HepG2 (cell line): ENCODE data around the gene TMEM45A. TPM values are rescaled to one million over a fixed set of nuclear protein-coding genes. Genes with fewer than 3 reads are reported as not detected.

Experiments
- ATAC-seq: fragments of 200-7000 bp; cut with Tn5 transposase; 3 replicates; pipeline ENCODE4 v1.9.1; 2020; ENCODE audit warnings: mild to moderate bottlenecking, moderate library complexity
- BruUV-seq: library from RNA; stranded (reverse); fragments of 400-500 nt; replicated peaks from 2 replicates; lab custom pipeline; 2021; lab: Mats Ljungman, UMichigan
- CTCF ChIA-PET: fragments of 300-600 bp; formaldehyde crosslinking; extraction: SDS; loops from one replicate; lab custom pipeline; 2021; ENCODE audit warnings: low total read pairs, inconsistent platforms, low intra/inter-chr PET ratio; lab: Yijun Ruan, JAX
- POLR2A ChIA-PET: fragments of 350-600 bp; sonication (Branson Sonifier 250); formaldehyde crosslinking; loops from one replicate; lab custom pipeline; 2020; ENCODE audit warnings: antibody characterized with exemption, inconsistent platforms; lab: Yijun Ruan, JAX
- DNase-seq: peaks from one replicate; pipeline ENCODE4 v3.0.0-alpha.2; 2015; ENCODE audit warnings: low spot score
- FAIRE-seq: peaks from 3 replicates; lab custom pipeline; 2011; peaks lifted over from hg19 to GRCh38; lab: Jason Lieb, UNC
- H2AFZ ChIP-seq: one replicate; pipeline ENCODE4 v1.6.1; 2011; ENCODE audit warnings: low read length, inconsistent platforms
- H3K27ac ChIP-seq: fragments of 300-600 bp; 3 replicates; pipeline ENCODE4 v1.8.0; 2011; ENCODE audit warnings: mixed run types, mild to moderate bottlenecking, mixed read lengths, low read length, inconsistent platforms; ENCODE audit not compliant: insufficient read depth; ENCODE audit errors: extremely low read length
- H3K27me3 ChIP-seq, 2 experiments: fragments of 200-600 bp in 1 of 2; 2 replicates in 1 of 2; 3 replicates in 1 of 2; pipeline versions ENCODE4 v1.6.0 to v1.8.0; 2011; ENCODE audit warnings: low read length in 2 of 2, mild to moderate bottlenecking in 2 of 2, moderate library complexity in 2 of 2, inconsistent platforms in 1 of 2; ENCODE audit not compliant: insufficient read depth in 2 of 2, control insufficient read depth in 1 of 2
- H3K36me3 ChIP-seq, 2 experiments: fragments of 200-600 bp in 1 of 2; replicated peaks in 1 of 2; 2 replicates in 1 of 2; 3 replicates in 1 of 2; pipeline versions ENCODE4 v1.5.1 to v1.8.0; 2011; ENCODE audit warnings: low read length in 2 of 2, inconsistent platforms in 1 of 2; ENCODE audit not compliant: insufficient read depth in 2 of 2, control insufficient read depth in 1 of 2
- H3K4me1 ChIP-seq: 2 replicates; pipeline ENCODE4 v1.5.1; 2012; ENCODE audit warnings: low read length, inconsistent platforms; ENCODE audit not compliant: insufficient read depth
- H3K4me2 ChIP-seq: 2 replicates; pipeline ENCODE4 v1.6.0; 2011; ENCODE audit warnings: low read depth, low read length, inconsistent platforms
- H3K4me3 ChIP-seq, 3 experiments: fragments of 200-600 bp in 1 of 3; sonication (generic), shearing (Covaris generic) in 1 of 3; replicated peaks in 1 of 3; 2 replicates each; pipeline ENCODE4 v1.5.1; 2011 to 2016; ENCODE audit warnings: low read length in 3 of 3, inconsistent platforms in 2 of 3, low read depth in 2 of 3, mild to moderate bottlenecking in 2 of 3, control low read depth in 1 of 3, mixed read lengths in 1 of 3; ENCODE audit not compliant: insufficient read depth in 1 of 3
- H3K79me2 ChIP-seq: one replicate; pipeline ENCODE4 v1.6.1; 2011; ENCODE audit warnings: low read length, inconsistent platforms; ENCODE audit not compliant: insufficient read depth
- H3K9ac ChIP-seq: 2 replicates; pipeline ENCODE4 v1.6.0; 2011; ENCODE audit warnings: mild to moderate bottlenecking, low read depth, low read length, inconsistent platforms; ENCODE audit not compliant: insufficient read depth
- H3K9me3 ChIP-seq: 2 replicates; pipeline ENCODE4 v1.5.1; 2012; ENCODE audit warnings: mild to moderate bottlenecking, low read length
- H4K20me1 ChIP-seq: 2 replicates; pipeline ENCODE4 v1.6.0; 2011; ENCODE audit warnings: inconsistent platforms, mild to moderate bottlenecking, low read length, moderate library complexity; ENCODE audit not compliant: insufficient read depth
- FOSL2 ChIP-seq: sonication (generic); formaldehyde crosslinking; IDR thresholded peaks from 2 replicates; pipeline ENCODE4 v1.4.0; 2020; ENCODE audit warnings: missing genetic modification reagents
- FOXP1 ChIP-seq, 2 experiments: fragments of 450-650 bp in 1 of 2; IDR thresholded peaks; 2 replicates each; pipeline ENCODE4 v1.6.1; 2017 to 2018; ENCODE audit warnings: antibody characterized with exemption in 1 of 2
- ZBTB26 ChIP-seq: IDR thresholded peaks from 2 replicates; pipeline ENCODE4 v1.6.1; 2016; ENCODE audit warnings: missing compliant biosample characterization, missing genetic modification reagents, borderline replicate concordance
- ZKSCAN1 ChIP-seq: fragments of 150-350 bp; IDR thresholded peaks from 2 replicates; pipeline ENCODE4 v1.6.1; 2014; ENCODE audit warnings: low read length
- WGBS: methylation state at CpG from one replicate; pipeline ENCODE4 v1.1.6; 2017; ENCODE audit warnings: low lambda C conversion rate; 5-methylcytosine and 5-hydroxymethylcytosine counted together
- in situ Hi-C: cut with HindIII; loops from 2 replicates; pipeline ENCODE4 v1.10.0; 2017; ENCODE audit warnings: low pct_unique_long_range_greater_than_20kb; ENCODE audit not compliant: extremely low pct_ligation_motif_present
- intact Hi-C: fragments of 100-400 bp; cut with micrococcal nuclease; formaldehyde crosslinking; loops from one replicate; pipeline ENCODE4 v1.10.0; 2022; ENCODE audit not compliant: unreplicated experiment
- polyA plus RNA-seq, 8 experiments: library from polyadenylated mRNA; depleted of rRNA in 3 of 8; stranded (reverse) in 7 of 8; unstranded in 1 of 8; fragments of >200 nt; fragmentation: Illumina TruSeq in 4 of 8; extraction: Trizol in 4 of 8; gene quantifications; 2 replicates each; pipeline versions ENCODE4 v1.2.1 to v1.2.3, GENCODE V29; 2011 to 2016; ENCODE audit warnings: low read depth in 4 of 8, missing spikeins in 1 of 8, mixed read lengths in 1 of 8; ENCODE audit not compliant: insufficient read depth in 1 of 8
- total RNA-seq, 5 experiments: library from RNA; depleted of rRNA; stranded (reverse); fragments of >200 nt; fragmentation: Illumina TruSeq; extraction: Trizol; gene quantifications; 2 replicates each; pipeline ENCODE4 v1.2.3, GENCODE V29; 2016; ENCODE audit warnings: low read depth in 1 of 5
- TF ChIP-seq, protein P1 (sequence below): sonication (generic); formaldehyde crosslinking; IDR thresholded peaks from 2 replicates; pipeline ENCODE4 v1.4.0; 2020; ENCODE audit warnings: missing genetic modification reagents

Gene TMEM45A
- total and polyA plus RNA-seq, 2 of the 13 experiments (the other 11 are each of a cell fraction or from before 2014, with no cell fraction given) = 14.8 to 38.5 TPM

- intact Hi-C loops (no loop called here), in situ Hi-C loops (no loop called here)
- WGBS = 86% methylated on average over 3 of the region's 3 CpGs
- Histone ChIP-seq H3K27me3 (no peaks in the 10 kb centered on the region), H3K9ac (no peak overlapping the region), H3K4me2 (no peak overlapping the region), H3K27ac (no peak overlapping the region), H3K36me3 (peaks cover 2 to 16% of the 10 kb centered on the region in 2 experiments; a peak in 3 of 5 replicates), H2AFZ (no peak overlapping the region), H3K79me2 (no peaks in the 10 kb centered on the region), H4K20me1 (no peaks in the 10 kb centered on the region), H3K4me3 (no peak overlapping the region), H3K4me1 (no peaks in the 10 kb centered on the region), H3K9me3 (no peaks in the 10 kb centered on the region)
- no peak for ATAC-seq
- TF ChIP-seq FOSL2 (CRISPR knock-in tag) (peak; percentile 76), ZBTB26 (CRISPR knock-in tag) (peak; percentile 70; the same call in 1 of the 2 replicates), FOXP1 (IDR thresholded peaks at IDR 0.05) (no peak), FOXP1 (CRISPR knock-in tag; IDR thresholded peaks at IDR 0.05) (peak; percentile 28; the same call in 1 of the 2 replicates), ZKSCAN1 (no peak)
- TF ChIP-seq, protein P1, sequence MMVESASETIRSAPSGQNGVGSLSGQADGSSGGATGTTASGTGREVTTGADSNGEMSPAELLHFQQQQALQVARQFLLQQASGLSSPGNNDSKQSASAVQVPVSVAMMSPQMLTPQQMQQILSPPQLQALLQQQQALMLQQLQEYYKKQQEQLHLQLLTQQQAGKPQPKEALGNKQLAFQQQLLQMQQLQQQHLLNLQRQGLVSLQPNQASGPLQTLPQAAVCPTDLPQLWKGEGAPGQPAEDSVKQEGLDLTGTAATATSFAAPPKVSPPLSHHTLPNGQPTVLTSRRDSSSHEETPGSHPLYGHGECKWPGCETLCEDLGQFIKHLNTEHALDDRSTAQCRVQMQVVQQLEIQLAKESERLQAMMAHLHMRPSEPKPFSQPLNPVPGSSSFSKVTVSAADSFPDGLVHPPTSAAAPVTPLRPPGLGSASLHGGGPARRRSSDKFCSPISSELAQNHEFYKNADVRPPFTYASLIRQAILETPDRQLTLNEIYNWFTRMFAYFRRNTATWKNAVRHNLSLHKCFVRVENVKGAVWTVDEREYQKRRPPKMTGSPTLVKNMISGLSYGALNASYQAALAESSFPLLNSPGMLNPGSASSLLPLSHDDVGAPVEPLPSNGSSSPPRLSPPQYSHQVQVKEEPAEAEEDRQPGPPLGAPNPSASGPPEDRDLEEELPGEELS (CRISPR knock-in tag) = 0 out of 2 replicates have a peak, but pooled peaks have one; percentile 24
- ChIA-PET POLR2A (no interaction called here), CTCF (no interaction called here)
- FAIRE-seq = no peak
- no TSS peak for BruUV-seq
- DNase-seq = no peak
Measured at GRCh38 chr3:100522125-100522524, 29.7 kb downstream of the TMEM45A start.
